Mucosa of gallbladder (tissue), 1 donor: ENCODE data around the gene ENGASE. TPM values are rescaled to one million over a fixed set of nuclear protein-coding genes. Genes with fewer than 3 reads are reported as not detected.
A peak's percentile ranks its signal among the peaks of the same experiment; 100 is the strongest.

Experiments used
- DNase-seq: peaks from one replicate; pipeline ENCODE4 v3.0.0-alpha.2; 2020; ENCODE audit warnings: low spot score
- total RNA-seq: library from RNA; stranded (reverse); gene quantifications from one replicate; pipeline ENCODE4 v1.2.1, GENCODE V29; 2021
- donor health status: DM: no; HTN: no; CAD: no.

The ENGASE gene
- total RNA-seq, 1 donor from 2014 or later: 74.8 TPM

- no peak for DNase-seq
These were observed 5.7 kb downstream of the ENGASE start for GRCh38 chr17:79080349-79080748.

GRCh38 chr17:79080761-79081290 lies 6.2 kb downstream of the ENGASE start:
- no peak for DNase-seq

- no peak for DNase-seq
These were observed 7.1 kb downstream of the ENGASE start for GRCh38 chr17:79081571-79082276.

GRCh38 chr17:79082311-79083190 lies 7.9 kb downstream of the ENGASE start:
- no peak for DNase-seq

- DNase-seq: no peak
These were observed 8.8 kb downstream of the ENGASE start for GRCh38 chr17:79083191-79083971.

GRCh38 chr17:79084291-79085153 lies 9.9 kb downstream of the ENGASE start:
- DNase-seq: no peak

GRCh38 chr17:79085154-79085920 lies 10.7 kb downstream of the ENGASE start:
- no peak for DNase-seq

- no peak for DNase-seq
These were observed 11.4 kb downstream of the ENGASE start for GRCh38 chr17:79085921-79086551.

GRCh38 chr17:79086609-79087427 lies 12.2 kb downstream of the ENGASE start:
- no peak for DNase-seq

- DNase-seq: peak; percentile 70
These were observed 13.0 kb downstream of the ENGASE start for GRCh38 chr17:79087428-79088143.

GRCh38 chr17:79088247-79088996 lies 13.8 kb downstream of the ENGASE start:
- no peak for DNase-seq

- no peak for DNase-seq
These were observed 14.3 kb downstream of the ENGASE start for GRCh38 chr17:79088997-79089328.

- DNase-seq: no peak
These were observed 15.3 kb downstream of the ENGASE start for GRCh38 chr17:79089720-79090442.

- DNase-seq: no peak
These were observed 16.0 kb downstream of the ENGASE start for GRCh38 chr17:79090443-79091225.

GRCh38 chr17:79091226-79091670 lies 16.6 kb downstream of the ENGASE start:
- no peak for DNase-seq

- DNase-seq: no peak
These were observed 17.9 kb downstream of the ENGASE start for GRCh38 chr17:79092567-79092966.
